ENCODE data around the gene TLL1.

The TLL1 gene

GRCh38 chr4:166043801-166044200, 170.8 kb downstream of the TLL1 start:
- TF ChIP-seq, protein P1, sequence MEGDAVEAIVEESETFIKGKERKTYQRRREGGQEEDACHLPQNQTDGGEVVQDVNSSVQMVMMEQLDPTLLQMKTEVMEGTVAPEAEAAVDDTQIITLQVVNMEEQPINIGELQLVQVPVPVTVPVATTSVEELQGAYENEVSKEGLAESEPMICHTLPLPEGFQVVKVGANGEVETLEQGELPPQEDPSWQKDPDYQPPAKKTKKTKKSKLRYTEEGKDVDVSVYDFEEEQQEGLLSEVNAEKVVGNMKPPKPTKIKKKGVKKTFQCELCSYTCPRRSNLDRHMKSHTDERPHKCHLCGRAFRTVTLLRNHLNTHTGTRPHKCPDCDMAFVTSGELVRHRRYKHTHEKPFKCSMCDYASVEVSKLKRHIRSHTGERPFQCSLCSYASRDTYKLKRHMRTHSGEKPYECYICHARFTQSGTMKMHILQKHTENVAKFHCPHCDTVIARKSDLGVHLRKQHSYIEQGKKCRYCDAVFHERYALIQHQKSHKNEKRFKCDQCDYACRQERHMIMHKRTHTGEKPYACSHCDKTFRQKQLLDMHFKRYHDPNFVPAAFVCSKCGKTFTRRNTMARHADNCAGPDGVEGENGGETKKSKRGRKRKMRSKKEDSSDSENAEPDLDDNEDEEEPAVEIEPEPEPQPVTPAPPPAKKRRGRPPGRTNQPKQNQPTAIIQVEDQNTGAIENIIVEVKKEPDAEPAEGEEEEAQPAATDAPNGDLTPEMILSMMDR (IDR thresholded peaks at IDR 0.05; ENCODE audit: borderline replicate concordance, extremely low read depth, low read length, poor library complexity, severe bottlenecking), result no peak
- TF ChIP-seq EZH2 (IDR thresholded peaks at IDR 0.05; ENCODE audit: borderline replicate concordance, low read depth, low read length, severe bottlenecking), result no peak
- H3K27me3 ChIP-seq (ENCODE audit: insufficient read depth, low read length, poor library complexity), result no peaks in the 10 kb centered on the region

DNA sequence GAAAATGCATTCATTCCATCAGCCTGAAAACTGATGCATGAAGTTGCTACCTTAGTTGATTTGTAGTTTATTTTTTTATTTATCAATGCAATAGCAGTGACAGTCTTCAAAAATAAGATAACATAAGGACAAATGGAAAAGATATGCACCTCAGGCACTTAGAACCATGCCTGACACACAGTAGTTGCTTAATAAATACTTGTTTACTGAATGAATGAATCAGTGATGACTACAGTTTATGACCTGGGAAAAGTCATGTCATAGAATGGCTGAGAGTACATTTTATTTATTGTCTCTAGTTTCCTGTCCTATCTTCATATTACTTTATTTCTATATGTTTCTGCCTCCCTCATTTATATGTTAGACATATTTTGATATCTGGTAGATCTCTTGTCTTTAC, 171.8 kb downstream of the TLL1 start:
- H4K20me1 ChIP-seq (ENCODE audit: insufficient read depth, low read length), result no peaks in the 10 kb centered on the region
- H3K79me2 ChIP-seq (ENCODE audit: insufficient read depth, low read length), result no peaks in the 10 kb centered on the region
- H3K36me3 ChIP-seq (ENCODE audit: insufficient read depth, low read length), result no peaks in the 10 kb centered on the region
- TF ChIP-seq, protein P1 (IDR thresholded peaks at IDR 0.05; ENCODE audit: borderline replicate concordance, extremely low read depth, low read length, poor library complexity, severe bottlenecking), result no peak
- TF ChIP-seq EZH2 (IDR thresholded peaks at IDR 0.05; ENCODE audit: borderline replicate concordance, low read depth, low read length, severe bottlenecking), result no peak
- H3K4me1 ChIP-seq (ENCODE audit: insufficient read depth, low read length), result no peaks in the 10 kb centered on the region
- no peak overlapping the region for H3K4me3 ChIP-seq (ENCODE audit: low read depth in 1 of 2, low read length in 2 of 2)
- H3K27ac ChIP-seq (ENCODE audit: low read length), result no peak overlapping the region
- H3K27me3 ChIP-seq (ENCODE audit: insufficient read depth, low read length, poor library complexity), result no peaks in the 10 kb centered on the region
- ATAC-seq (ENCODE audit: insufficient read depth, low read depth) (no peak), DNase-seq (no peak)
- H3K4me2 ChIP-seq (ENCODE audit: insufficient read depth, low read length), result no peak overlapping the region
- no peak overlapping the region for H3K9ac ChIP-seq (ENCODE audit: low read depth, low read length)
- no peak overlapping the region for H2AFZ ChIP-seq (ENCODE audit: low read depth, low read length)
- H3K9me3 ChIP-seq (ENCODE audit: insufficient read depth, low read length, severe bottlenecking), result no peaks in the 10 kb centered on the region

More at GRCh38 chr4:166043801-166044200, 170.8 kb downstream of the TLL1 start:
- Histone ChIP-seq H3K4me2 (ENCODE audit: insufficient read depth, low read length) (no peak overlapping the region), H3K9ac (ENCODE audit: low read depth, low read length) (no peak overlapping the region), H3K4me3 (ENCODE audit: low read depth in 1 of 2, low read length in 2 of 2) (no peak overlapping the region), H3K36me3 (ENCODE audit: insufficient read depth, low read length) (no peaks in the 10 kb centered on the region), H3K9me3 (ENCODE audit: insufficient read depth, low read length, severe bottlenecking) (no peaks in the 10 kb centered on the region), H2AFZ (ENCODE audit: low read depth, low read length) (no peak overlapping the region), H3K79me2 (ENCODE audit: insufficient read depth, low read length) (no peaks in the 10 kb centered on the region), H3K27ac (ENCODE audit: low read length) (no peak overlapping the region), H3K4me1 (ENCODE audit: insufficient read depth, low read length) (no peaks in the 10 kb centered on the region), H4K20me1 (ENCODE audit: insufficient read depth, low read length) (no peaks in the 10 kb centered on the region)
- ATAC-seq (ENCODE audit: insufficient read depth, low read depth) (no peak), DNase-seq (no peak)

DNA sequence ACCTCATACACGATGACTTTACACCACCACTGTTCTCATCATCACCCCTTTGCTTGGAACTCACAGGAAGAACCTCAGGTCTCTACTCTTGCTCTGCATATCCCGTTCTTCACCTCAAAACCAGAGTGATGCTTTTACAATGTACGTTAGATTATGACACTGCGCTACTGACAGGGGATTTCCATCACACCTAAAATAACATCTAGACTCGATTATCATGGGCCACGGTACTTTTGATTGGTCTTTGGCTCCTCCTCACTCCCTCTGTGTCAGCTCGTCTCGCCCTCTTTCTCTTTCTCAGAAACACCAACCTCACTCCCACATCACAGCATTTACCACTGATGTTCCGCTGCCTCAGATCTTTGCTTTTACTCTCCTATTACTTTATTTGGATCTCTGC, 172.4 kb downstream of the TLL1 start:
- H3K4me1 ChIP-seq (ENCODE audit: insufficient read depth, low read length), result no peaks in the 10 kb centered on the region
- TF ChIP-seq EZH2 (IDR thresholded peaks at IDR 0.05; ENCODE audit: borderline replicate concordance, low read depth, low read length, severe bottlenecking), result no peak
- TF ChIP-seq, protein P1 (IDR thresholded peaks at IDR 0.05; ENCODE audit: borderline replicate concordance, extremely low read depth, low read length, poor library complexity, severe bottlenecking), result no peak
- no peaks in the 10 kb centered on the region for H3K79me2 ChIP-seq (ENCODE audit: insufficient read depth, low read length)
- DNase-seq, result no peak
- H3K4me3 ChIP-seq (ENCODE audit: low read depth in 1 of 2, low read length in 2 of 2), result no peak overlapping the region
- no peaks in the 10 kb centered on the region for H3K36me3 ChIP-seq (ENCODE audit: insufficient read depth, low read length)
- H3K4me2 ChIP-seq (ENCODE audit: insufficient read depth, low read length), result no peak overlapping the region
- no peaks in the 10 kb centered on the region for H3K9me3 ChIP-seq (ENCODE audit: insufficient read depth, low read length, severe bottlenecking)
- no peak overlapping the region for H3K9ac ChIP-seq (ENCODE audit: low read depth, low read length)
- no peaks in the 10 kb centered on the region for H4K20me1 ChIP-seq (ENCODE audit: insufficient read depth, low read length)
- ATAC-seq (ENCODE audit: insufficient read depth, low read depth), result no peak
- H3K27me3 ChIP-seq (ENCODE audit: insufficient read depth, low read length, poor library complexity), result no peaks in the 10 kb centered on the region
- H3K27ac ChIP-seq (ENCODE audit: low read length), result no peak overlapping the region
- H2AFZ ChIP-seq (ENCODE audit: low read depth, low read length), result no peak overlapping the region

- Histone ChIP-seq H4K20me1 (ENCODE audit: insufficient read depth, low read length) (no peaks in the 10 kb centered on the region), H3K36me3 (ENCODE audit: insufficient read depth, low read length) (no peaks in the 10 kb centered on the region), H3K9ac (ENCODE audit: low read depth, low read length) (no peak overlapping the region), H3K27me3 (ENCODE audit: insufficient read depth, low read length, poor library complexity) (no peaks in the 10 kb centered on the region), H3K4me3 (ENCODE audit: low read depth in 1 of 2, low read length in 2 of 2) (no peak overlapping the region), H3K4me2 (ENCODE audit: insufficient read depth, low read length) (no peak overlapping the region), H2AFZ (ENCODE audit: low read depth, low read length) (no peak overlapping the region), H3K4me1 (ENCODE audit: insufficient read depth, low read length) (no peaks in the 10 kb centered on the region), H3K27ac (ENCODE audit: low read length) (no peak overlapping the region), H3K79me2 (ENCODE audit: insufficient read depth, low read length) (no peaks in the 10 kb centered on the region), H3K9me3 (ENCODE audit: insufficient read depth, low read length, severe bottlenecking) (no peaks in the 10 kb centered on the region)
- DNase-seq, result no peak
- no peak for TF ChIP-seq EZH2 (IDR thresholded peaks at IDR 0.05; ENCODE audit: borderline replicate concordance, low read depth, low read length, severe bottlenecking)
- TF ChIP-seq, protein P1 (IDR thresholded peaks at IDR 0.05; ENCODE audit: borderline replicate concordance, extremely low read depth, low read length, poor library complexity, severe bottlenecking), result no peak
- ATAC-seq (ENCODE audit: insufficient read depth, low read depth), result no peak
Measured at GRCh38 chr4:166049036-166049435, 176.0 kb downstream of the TLL1 start.
